ENCODE results near the gene OR5C1.

- TF ChIP-seq POLR2A (IDR thresholded peaks at IDR 0.05) = no peak
- TF ChIP-seq CTCF (IDR thresholded peaks at IDR 0.05) = no peak
Observed at GRCh38 chr9:122814545-122814944, 25.8 kb downstream of the OR5C1 start.
